Hepatocyte (in vitro differentiated cells): ENCODE data around the gene EML6. TPM values are rescaled to one million over a fixed set of nuclear protein-coding genes. Genes with fewer than 3 reads are reported as not detected.

Source experiments
- DNase-seq: peaks from one replicate; pipeline ENCODE4 v3.0.0-alpha.2; 2016; ENCODE audit warnings: low spot score
- H2AFZ ChIP-seq: fragments of 200-600 bp; sonication (generic); 2 replicates; pipeline ENCODE4 v1.6.0; 2016; ENCODE audit warnings: antibody characterized with exemption, mild to moderate bottlenecking
- H3K27ac ChIP-seq: fragments of 200-600 bp; sonication (generic); 2 replicates; pipeline ENCODE4 v1.5.1; 2016; ENCODE audit warnings: mild to moderate bottlenecking
- H3K27me3 ChIP-seq: fragments of 200-600 bp; sonication (generic); 2 replicates; pipeline ENCODE4 v1.6.1; 2016
- H3K36me3 ChIP-seq: fragments of 200-600 bp; sonication (generic); replicated peaks from 2 replicates; pipeline ENCODE4 v1.5.1; 2016; ENCODE audit warnings: low read depth; ENCODE audit not compliant: insufficient read depth
- H3K4me1 ChIP-seq: fragments of 200-600 bp; sonication (generic); 2 replicates; pipeline ENCODE4 v1.5.1; 2016; ENCODE audit warnings: mild to moderate bottlenecking, moderate library complexity; ENCODE audit not compliant: insufficient read depth
- H3K4me2 ChIP-seq: fragments of 200-600 bp; sonication (generic); 2 replicates; pipeline ENCODE4 v1.6.0; 2016
- H3K4me3 ChIP-seq: fragments of 200-600 bp; sonication (generic); 2 replicates; pipeline ENCODE4 v1.5.1; 2016; ENCODE audit warnings: mild to moderate bottlenecking
- H3K79me2 ChIP-seq: fragments of 200-600 bp; sonication (generic); 2 replicates; pipeline ENCODE4 v1.6.0; 2017; ENCODE audit warnings: mild to moderate bottlenecking
- H3K9me2 ChIP-seq: fragments of 200-600 bp; sonication (generic); replicated peaks from 2 replicates; pipeline ENCODE4 v1.6.0; 2017; ENCODE audit warnings: mild to moderate bottlenecking; ENCODE audit not compliant: insufficient read depth
- H3K9me3 ChIP-seq: fragments of 200-600 bp; sonication (generic); 2 replicates; pipeline ENCODE4 v1.5.1; 2016; ENCODE audit warnings: low read depth, mild to moderate bottlenecking
- H4K20me1 ChIP-seq: fragments of 200-600 bp; sonication (generic); 2 replicates; pipeline ENCODE4 v1.6.0; 2016; ENCODE audit warnings: mild to moderate bottlenecking; ENCODE audit not compliant: insufficient read depth, poor library complexity, severe bottlenecking
- CTCF ChIP-seq: fragments of 200-600 bp; sonication (generic); IDR thresholded peaks from 2 replicates; pipeline ENCODE4 v1.5.1; 2016; ENCODE audit warnings: antibody characterized with exemption, mild to moderate bottlenecking; ENCODE audit not compliant: poor library complexity
- EZH2 ChIP-seq: fragments of 200-600 bp; sonication (generic); IDR thresholded peaks from 2 replicates; pipeline ENCODE4 v1.6.1; 2016; ENCODE audit warnings: antibody characterized with exemption, mild to moderate bottlenecking, borderline replicate concordance
- EZH2phosphoT487 ChIP-seq: fragments of 200-600 bp; sonication (generic); IDR thresholded peaks from one replicate; pipeline ENCODE4 v1.6.1; 2018; ENCODE audit warnings: antibody characterized with exemption, mild to moderate bottlenecking, low read depth, moderate library complexity; ENCODE audit not compliant: unreplicated experiment, severe bottlenecking
- WGBS: methylation state at CpG from one replicate; pipeline ENCODE4 v1.1.6; 2016; ENCODE audit warnings: low lambda C conversion rate; ENCODE audit errors: missing lambda C conversion rate; 5-methylcytosine and 5-hydroxymethylcytosine counted together
- polyA plus RNA-seq: library from polyadenylated mRNA; unstranded; fragments of >200 nt; fragmentation: Nextera tagmentation; extraction: Ambion mirVana; gene quantifications from 2 replicates; pipeline ENCODE4 v1.2.1, GENCODE V29; 2016
- total RNA-seq: library from RNA; depleted of rRNA; stranded (reverse); fragments of >200 nt; gene quantifications from 2 replicates; pipeline ENCODE4 v1.2.3, GENCODE V29; 2014

The EML6 gene
- total and polyA plus RNA-seq, 2 experiments from 2014 or later: 1.9 to 4.0 TPM

- Histone ChIP-seq H3K4me3 (no peak overlapping the region), H3K27me3 (no peaks in the 10 kb centered on the region), H3K4me1 (no peaks in the 10 kb centered on the region), H3K4me2 (no peak overlapping the region), H4K20me1 (no peaks in the 10 kb centered on the region), H3K27ac (no peak overlapping the region), H3K9me3 (no peaks in the 10 kb centered on the region), H3K9me2 (no peaks in the 10 kb centered on the region), H3K79me2 (no peaks in the 10 kb centered on the region), H2AFZ (no peak overlapping the region), H3K36me3 (no peaks in the 10 kb centered on the region)
- DNase-seq: no peak
- 94% methylated on average over 4 of the region's 4 CpGs for WGBS
- TF ChIP-seq CTCF: no peak
- TF ChIP-seq EZH2: no peak
- no peak for TF ChIP-seq EZH2phosphoT487
Measured at GRCh38 chr2:54912305-54912704, 188.8 kb downstream of the EML6 start.

GRCh38 chr2:54912893-54913292 lies 189.4 kb downstream of the EML6 start:
- Histone ChIP-seq H3K9me3 (no peaks in the 10 kb centered on the region), H2AFZ (no peak overlapping the region), H3K4me1 (no peaks in the 10 kb centered on the region), H4K20me1 (no peaks in the 10 kb centered on the region), H3K27ac (no peak overlapping the region), H3K9me2 (no peaks in the 10 kb centered on the region), H3K4me2 (no peak overlapping the region), H3K79me2 (no peaks in the 10 kb centered on the region), H3K27me3 (no peaks in the 10 kb centered on the region), H3K36me3 (no peaks in the 10 kb centered on the region), H3K4me3 (no peak overlapping the region)
- WGBS: 69% methylated on average over 1 of the region's 1 CpG
- TF ChIP-seq CTCF (no peak), EZH2phosphoT487 (no peak), EZH2 (no peak)
- no peak for DNase-seq

- TF ChIP-seq CTCF: no peak
- H4K20me1 ChIP-seq: no peaks in the 10 kb centered on the region
- no peaks in the 10 kb centered on the region for H3K79me2 ChIP-seq
- no peaks in the 10 kb centered on the region for H3K9me2 ChIP-seq
- no peak overlapping the region for H3K27ac ChIP-seq
- H3K4me3 ChIP-seq: no peak overlapping the region
- no peak overlapping the region for H2AFZ ChIP-seq
- no peak for DNase-seq
- no peaks in the 10 kb centered on the region for H3K4me1 ChIP-seq
- H3K36me3 ChIP-seq: no peaks in the 10 kb centered on the region
- no peaks in the 10 kb centered on the region for H3K9me3 ChIP-seq
- H3K4me2 ChIP-seq: no peak overlapping the region
- 91% methylated on average over 2 of the region's 2 CpGs for WGBS
- no peaks in the 10 kb centered on the region for H3K27me3 ChIP-seq
Measured at GRCh38 chr2:54914637-54915036, 191.2 kb downstream of the EML6 start.

GRCh38 chr2:54915101-54915500 lies 191.6 kb downstream of the EML6 start:
- no peaks in the 10 kb centered on the region for H3K9me3 ChIP-seq
- no peak for DNase-seq
- no peaks in the 10 kb centered on the region for H4K20me1 ChIP-seq
- H2AFZ ChIP-seq: no peak overlapping the region
- no peaks in the 10 kb centered on the region for H3K4me1 ChIP-seq
- WGBS: 98% methylated on average over 4 of the region's 4 CpGs
- no peaks in the 10 kb centered on the region for H3K27me3 ChIP-seq
- no peak overlapping the region for H3K4me2 ChIP-seq
- no peak overlapping the region for H3K4me3 ChIP-seq
- no peak overlapping the region for H3K27ac ChIP-seq
- H3K79me2 ChIP-seq: no peaks in the 10 kb centered on the region
- no peaks in the 10 kb centered on the region for H3K36me3 ChIP-seq
- H3K9me2 ChIP-seq: no peaks in the 10 kb centered on the region
- TF ChIP-seq EZH2: no peak
- no peak for TF ChIP-seq EZH2phosphoT487
- no peak for TF ChIP-seq CTCF
